ENCODE measurements around the gene RARA. TPM values are rescaled to one million over a fixed set of nuclear protein-coding genes. Genes with fewer than 3 reads are reported as not detected.

RARA gene
- total RNA-seq, 6 donors from 2014 or later, result 45.7 to 95.6 (median 85.9) TPM

DNA sequence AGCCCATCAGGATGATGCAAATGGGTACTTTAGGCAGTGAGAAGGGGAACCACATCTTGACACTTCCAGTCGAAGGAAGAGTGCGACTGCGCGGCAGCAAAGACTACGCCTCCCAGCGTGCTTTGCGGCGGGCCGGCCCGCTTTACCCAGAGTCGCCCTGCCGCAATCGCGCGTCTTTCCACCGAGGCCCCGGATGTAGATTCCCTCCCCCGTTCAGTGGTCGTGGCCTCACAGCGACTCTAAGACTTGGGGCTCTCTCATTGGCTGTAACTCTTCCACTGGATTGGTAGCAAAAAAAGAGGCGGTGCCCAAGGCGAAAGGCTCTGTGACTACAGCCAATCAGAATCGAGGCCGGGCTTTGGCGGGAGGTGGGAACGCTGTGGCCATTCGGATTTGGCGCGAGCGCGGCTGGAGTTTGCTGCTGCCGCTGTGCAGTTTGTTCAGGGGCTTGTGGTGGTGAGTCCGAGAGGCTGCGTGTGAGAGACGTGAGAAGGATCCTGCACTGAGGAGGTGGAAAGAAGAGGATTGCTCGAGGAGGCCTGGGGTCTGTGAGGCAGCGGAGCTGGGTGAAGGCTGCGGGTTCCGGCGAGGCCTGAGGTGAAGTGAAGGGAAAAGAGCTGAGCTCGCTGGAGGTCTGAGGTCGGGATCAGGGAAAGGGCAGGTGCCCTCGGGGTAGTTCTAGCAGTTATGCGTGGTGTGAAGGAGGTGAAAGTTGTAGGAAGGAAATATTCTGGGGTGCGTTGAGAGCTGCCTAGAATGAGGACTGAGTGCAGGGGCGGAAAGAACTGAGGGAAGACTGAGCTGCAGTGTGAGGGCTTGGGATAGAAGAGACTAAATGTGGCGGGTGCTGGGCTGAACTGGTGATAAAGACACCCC lies 21.2 kb upstream of the RARA start, which contains the start of gene CDC6:
Gene CDC6, plus strand, starts transcription at position 386 of the 876 bp plus-strand sequence. CDS start 1,542 bp downstream, outside the sequence.
- ATAC-seq (ENCODE audit: low FRiP score in 2 of 2), result peak; percentile 96 to 98
- H3K36me3 ChIP-seq, result peaks cover 0 to under 1% (median under 1%) of the 10 kb centered on the region in 4 donors
- peak; percentile 97 to 99 for DNase-seq
- peaks cover 16 to 33% (median 28%) of the 10 kb centered on the region in 4 donors for H3K4me1 ChIP-seq
- TF ChIP-seq POLR2AphosphoS5 (IDR thresholded peaks at IDR 0.05), result peak; percentile 66 to 83
- peak in 1 of 6 experiments; percentile 17 for TF ChIP-seq CTCF (IDR thresholded peaks at IDR 0.05)
- TF ChIP-seq EP300 (IDR thresholded peaks at IDR 0.05), result no peak
- no peak for TF ChIP-seq POLR2A (IDR thresholded peaks at IDR 0.05)
- H3K27ac ChIP-seq, result peak within 1 kb of the TSS in 2 of 4 donors; percentile 4 to 75
- no peaks in the 10 kb centered on the region for H3K9me3 ChIP-seq
- no peaks in the 10 kb centered on the region for H3K27me3 ChIP-seq
- H3K4me3 ChIP-seq, result peak within 1 kb of the TSS; percentile 9 to 75 (median 52)
- WGBS, 2 donors, result 0 to 1% methylated on average over 35 to 47 of the region's 47 CpGs

GRCh38 chr17:40290629-40291280 lies 18.2 kb upstream of the RARA start:
- no peaks in the 10 kb centered on the region for H3K27me3 ChIP-seq
- peaks cover 6 to 22% (median 13%) of the 10 kb centered on the region in 4 donors for H3K4me1 ChIP-seq
- 50 to 53% methylated on average over 4 of the region's 4 CpGs for WGBS, 2 donors
- no peak overlapping the region for H3K4me3 ChIP-seq
- ATAC-seq (ENCODE audit: low FRiP score in 2 of 2) (peak in 1 of 2 donors; percentile 10), DNase-seq (peak in 1 of 2 donors; percentile 53)
- no peaks in the 10 kb centered on the region for H3K36me3 ChIP-seq
- TF ChIP-seq CTCF (IDR thresholded peaks at IDR 0.05) (peak in 5 of 6 experiments; percentile 29 to 73 (median 63)), POLR2A (IDR thresholded peaks at IDR 0.05) (no peak), POLR2AphosphoS5 (IDR thresholded peaks at IDR 0.05) (no peak), EP300 (IDR thresholded peaks at IDR 0.05) (no peak)
- H3K27ac ChIP-seq, result no peak overlapping the region
- H3K9me3 ChIP-seq, result no peaks in the 10 kb centered on the region

DNA sequence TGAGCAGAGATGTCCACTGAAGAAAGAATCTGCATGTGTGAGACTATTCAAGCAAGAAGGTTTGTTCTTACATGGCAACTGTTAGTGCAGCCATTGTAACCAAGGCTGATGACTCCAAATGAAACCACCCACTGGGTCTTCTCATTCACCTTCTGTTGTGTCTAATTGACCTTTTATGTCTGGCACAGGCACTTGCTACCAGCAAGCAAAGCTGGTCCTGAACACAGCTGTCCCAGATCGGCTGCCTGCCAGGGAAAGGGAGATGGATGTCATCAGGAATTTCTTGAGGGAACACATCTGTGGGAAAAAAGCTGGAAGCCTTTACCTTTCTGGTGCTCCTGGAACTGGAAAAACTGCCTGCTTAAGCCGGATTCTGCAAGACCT lies 17.7 kb upstream of the RARA start:
- Histone ChIP-seq H3K27ac (no peak overlapping the region), H3K4me3 (no peak overlapping the region), H3K27me3 (no peaks in the 10 kb centered on the region), H3K4me1 (peaks cover 6 to 22% (median 13%) of the 10 kb centered on the region in 4 donors), H3K9me3 (no peaks in the 10 kb centered on the region), H3K36me3 (no peaks in the 10 kb centered on the region)
- TF ChIP-seq CTCF (IDR thresholded peaks at IDR 0.05), result no peak
- no peak for TF ChIP-seq POLR2AphosphoS5 (IDR thresholded peaks at IDR 0.05)
- TF ChIP-seq POLR2A (IDR thresholded peaks at IDR 0.05), result no peak
- no peak for TF ChIP-seq EP300 (IDR thresholded peaks at IDR 0.05)
- DNase-seq (no peak), ATAC-seq (ENCODE audit: low FRiP score in 2 of 2) (no peak)
- WGBS, 2 donors, result 91 to 93% methylated on average over 2 of the region's 2 CpGs

DNA sequence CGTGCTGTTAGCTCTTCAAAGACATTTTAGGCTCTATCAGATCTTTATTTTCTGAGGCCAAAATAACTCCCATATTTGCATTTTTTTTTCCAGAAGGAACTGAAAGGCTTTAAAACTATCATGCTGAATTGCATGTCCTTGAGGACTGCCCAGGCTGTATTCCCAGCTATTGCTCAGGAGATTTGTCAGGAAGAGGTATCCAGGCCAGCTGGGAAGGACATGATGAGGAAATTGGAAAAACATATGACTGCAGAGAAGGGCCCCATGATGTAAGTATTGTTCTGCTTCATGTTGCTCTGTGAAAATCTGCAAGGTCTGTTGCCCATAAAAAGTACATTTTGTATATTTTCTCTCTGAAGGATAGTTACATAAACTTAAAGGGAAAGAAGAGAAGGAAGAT lies 15.6 kb upstream of the RARA start:
- TF ChIP-seq CTCF (IDR thresholded peaks at IDR 0.05), result no peak
- Histone ChIP-seq H3K36me3 (no peaks in the 10 kb centered on the region), H3K27ac (no peak overlapping the region), H3K4me1 (peaks cover 5 to 15% (median 10%) of the 10 kb centered on the region in 4 donors), H3K27me3 (no peaks in the 10 kb centered on the region), H3K4me3 (no peak overlapping the region), H3K9me3 (no peaks in the 10 kb centered on the region)
- DNase-seq (no peak), ATAC-seq (ENCODE audit: low FRiP score in 2 of 2) (peak in 1 of 2 donors; percentile 71)
- 84 to 92% methylated on average over 1 of the region's 1 CpG for WGBS, 2 donors

Data from upper lobe of left lung (tissue), 6 donors.